Measurements from ENCODE around the gene WDR64.

WDR64 gene

DNA sequence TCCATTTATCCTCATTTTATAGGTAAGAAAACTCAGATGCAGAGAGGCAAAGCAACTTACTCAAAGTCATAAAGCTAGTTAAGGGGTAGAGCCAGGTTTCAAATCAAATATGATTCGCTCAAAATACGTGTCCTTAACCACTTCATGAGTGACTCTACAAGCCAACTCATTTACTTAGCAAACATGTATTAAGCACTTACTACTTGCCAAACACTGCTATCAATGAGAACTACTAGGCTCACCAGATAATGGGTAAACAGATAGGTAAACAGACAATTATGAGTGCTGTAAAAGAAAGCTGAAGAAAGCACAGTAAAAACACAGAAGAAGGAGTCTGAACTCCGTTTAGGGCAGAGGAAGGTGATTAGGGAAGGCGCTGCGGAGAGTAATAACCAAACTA, 65.9 kb downstream of the WDR64 start:
- TF ChIP-seq ZFP3 (CRISPR knock-in tag; IDR thresholded peaks at IDR 0.05) (no peak), GLIS3 (CRISPR knock-in tag; IDR thresholded peaks at IDR 0.05) (no peak), ZFP30 (CRISPR knock-in tag; IDR thresholded peaks at IDR 0.05) (no peak), PATZ1 (CRISPR knock-in tag; IDR thresholded peaks at IDR 0.05; ENCODE audit: borderline replicate concordance) (no peak), ZC3H10 (CRISPR knock-in tag; IDR thresholded peaks at IDR 0.05) (no peak), SNAI2 (CRISPR knock-in tag; IDR thresholded peaks at IDR 0.05) (no peak), ARNTL (CRISPR knock-in tag; IDR thresholded peaks at IDR 0.05; ENCODE audit: borderline replicate concordance, low read depth) (no peak), ISL1 (CRISPR knock-in tag; IDR thresholded peaks at IDR 0.05) (no peak), ZNF8 (CRISPR knock-in tag; IDR thresholded peaks at IDR 0.05) (no peak), ZNF565 (CRISPR knock-in tag; conservative IDR thresholded peaks at IDR 0.05; ENCODE audit: low read depth) (no peak), RARB (CRISPR knock-in tag; IDR thresholded peaks at IDR 0.05) (no peak), PPARA (CRISPR knock-in tag; IDR thresholded peaks at IDR 0.05; ENCODE audit: borderline replicate concordance) (no peak)
- ATAC-seq = no peak

GRCh38 chr1:241721011-241721410, 68.9 kb downstream of the WDR64 start:
- TF ChIP-seq ARNTL (CRISPR knock-in tag; IDR thresholded peaks at IDR 0.05; ENCODE audit: borderline replicate concordance, low read depth) (no peak), CREB5 (CRISPR knock-in tag; IDR thresholded peaks at IDR 0.05; ENCODE audit: low read depth) (no peak), ZNF565 (CRISPR knock-in tag; conservative IDR thresholded peaks at IDR 0.05; ENCODE audit: low read depth) (no peak), ZNF8 (CRISPR knock-in tag; IDR thresholded peaks at IDR 0.05) (no peak), ISL1 (CRISPR knock-in tag; IDR thresholded peaks at IDR 0.05) (no peak), GLIS3 (CRISPR knock-in tag; IDR thresholded peaks at IDR 0.05) (no peak), ZC3H10 (CRISPR knock-in tag; IDR thresholded peaks at IDR 0.05) (no peak), SNAI2 (CRISPR knock-in tag; IDR thresholded peaks at IDR 0.05) (no peak), PATZ1 (CRISPR knock-in tag; IDR thresholded peaks at IDR 0.05; ENCODE audit: borderline replicate concordance) (no peak), ZFP30 (CRISPR knock-in tag; IDR thresholded peaks at IDR 0.05) (no peak), ESRRG (CRISPR knock-in tag; IDR thresholded peaks at IDR 0.05) (no peak), RARB (CRISPR knock-in tag; IDR thresholded peaks at IDR 0.05) (no peak), BACH2 (CRISPR knock-in tag; IDR thresholded peaks at IDR 0.05; ENCODE audit: borderline replicate concordance) (no peak)
- ATAC-seq = no peak

- ATAC-seq = no peak
- no peak for TF ChIP-seq TSHZ2 (CRISPR knock-in tag; IDR thresholded peaks at IDR 0.05)
Observed at GRCh38 chr1:241722947-241723346, 70.9 kb downstream of the WDR64 start.

DNA sequence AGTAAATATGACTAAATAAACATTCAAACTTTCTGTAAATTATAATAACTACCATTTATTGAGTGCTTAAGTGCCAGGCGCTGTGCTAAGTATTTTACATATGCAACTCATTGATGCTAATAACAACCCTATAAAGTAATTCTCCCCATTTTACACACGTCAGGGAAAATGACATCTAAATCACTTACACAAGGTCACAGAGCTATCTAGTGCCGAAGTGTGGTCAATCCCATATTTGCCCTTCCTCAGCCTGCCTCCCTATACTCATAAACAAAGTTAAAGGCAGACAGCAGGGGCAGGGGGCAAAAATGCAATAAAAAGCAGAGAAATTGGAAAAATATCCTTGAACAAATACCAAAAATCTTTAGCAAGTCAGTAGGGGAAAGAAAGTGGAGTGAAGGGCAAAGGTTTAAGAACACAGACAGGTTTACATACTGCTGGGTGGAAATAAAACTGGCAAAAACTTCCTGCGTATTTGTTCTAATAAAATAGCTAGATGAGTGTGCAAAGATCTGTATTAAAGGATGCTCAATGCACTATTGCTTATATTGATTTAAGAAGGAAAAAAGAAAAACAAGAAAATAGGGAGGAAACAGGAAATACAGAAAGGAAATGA, 72.8 kb downstream of the WDR64 start:
- TF ChIP-seq CSDC2 (CRISPR knock-in tag; IDR thresholded peaks at IDR 0.05) (no peak), TCF4 (CRISPR knock-in tag; IDR thresholded peaks at IDR 0.05; ENCODE audit: borderline replicate concordance) (no peak), PPARA (CRISPR knock-in tag; IDR thresholded peaks at IDR 0.05; ENCODE audit: borderline replicate concordance) (no peak), ISL1 (CRISPR knock-in tag; IDR thresholded peaks at IDR 0.05) (no peak), TOX (CRISPR knock-in tag; IDR thresholded peaks at IDR 0.05; ENCODE audit: borderline replicate concordance) (no peak), RARB (CRISPR knock-in tag; IDR thresholded peaks at IDR 0.05) (no peak), ZFP30 (CRISPR knock-in tag; IDR thresholded peaks at IDR 0.05) (no peak), SNAI2 (CRISPR knock-in tag; IDR thresholded peaks at IDR 0.05) (no peak)
- TF ChIP-seq, protein P1, sequence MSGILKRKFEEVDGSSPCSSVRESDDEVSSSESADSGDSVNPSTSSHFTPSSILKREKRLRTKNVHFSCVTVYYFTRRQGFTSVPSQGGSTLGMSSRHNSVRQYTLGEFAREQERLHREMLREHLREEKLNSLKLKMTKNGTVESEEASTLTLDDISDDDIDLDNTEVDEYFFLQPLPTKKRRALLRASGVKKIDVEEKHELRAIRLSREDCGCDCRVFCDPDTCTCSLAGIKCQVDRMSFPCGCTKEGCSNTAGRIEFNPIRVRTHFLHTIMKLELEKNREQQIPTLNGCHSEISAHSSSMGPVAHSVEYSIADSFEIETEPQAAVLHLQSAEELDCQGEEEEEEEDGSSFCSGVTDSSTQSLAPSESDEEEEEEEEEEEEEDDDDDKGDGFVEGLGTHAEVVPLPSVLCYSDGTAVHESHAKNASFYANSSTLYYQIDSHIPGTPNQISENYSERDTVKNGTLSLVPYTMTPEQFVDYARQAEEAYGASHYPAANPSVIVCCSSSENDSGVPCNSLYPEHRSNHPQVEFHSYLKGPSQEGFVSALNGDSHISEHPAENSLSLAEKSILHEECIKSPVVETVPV (CRISPR knock-in tag; IDR thresholded peaks at IDR 0.05) = no peak
- ATAC-seq = no peak
